Stimulated activated CD4-positive, alpha-beta T cell treated with anti-CD3 and anti-CD28 coated beads, Interleukin-4, amount 100 ng/mL, for 4 hours (primary cell): ENCODE measurements around the gene RBP7.

Experiments
- DNase-seq, 2 experiments: peaks; one replicate each; pipeline ENCODE4 v3.0.0-alpha.2; 2020

RBP7 gene

DNA sequence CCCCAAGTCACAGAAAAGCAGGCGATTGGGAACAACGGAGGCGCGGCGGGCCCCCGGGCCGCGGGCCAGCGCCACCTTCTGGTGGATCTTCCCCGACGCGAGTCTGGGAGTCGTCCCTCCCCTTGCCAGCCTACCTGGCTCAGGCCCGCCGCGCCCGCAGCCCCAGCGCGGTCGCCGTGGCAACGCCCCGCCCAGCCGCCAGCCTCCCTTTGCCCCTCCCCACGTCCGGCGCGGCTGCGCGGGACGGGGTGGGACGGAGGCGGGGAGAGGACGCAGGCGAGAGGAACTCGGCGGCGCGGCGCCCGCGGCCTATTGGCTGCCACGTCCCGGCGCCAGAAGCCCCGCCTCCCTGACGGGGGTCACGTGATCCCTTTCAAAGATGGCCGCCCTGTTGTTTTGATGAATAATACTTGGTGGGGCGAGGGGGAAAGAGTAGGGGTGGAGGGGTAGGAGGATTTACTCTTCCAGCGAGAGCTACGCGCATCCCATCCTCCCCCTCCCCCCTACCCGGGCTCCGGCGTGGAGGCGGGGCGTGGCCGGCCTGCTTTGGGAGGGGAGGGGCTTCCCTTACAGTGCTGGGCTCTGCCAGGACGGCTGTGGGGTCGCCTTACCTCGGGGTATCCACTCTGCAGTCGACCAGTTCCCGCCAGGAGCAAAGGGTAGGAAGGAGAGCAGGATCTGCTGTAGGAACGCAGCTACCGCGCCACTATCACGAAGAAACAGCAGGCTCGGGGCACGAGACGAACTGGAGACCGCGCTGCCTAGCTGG, 35.7 kb downstream of the RBP7 start, which contains the start of gene UBE4B:
Gene UBE4B, plus strand, starts transcription at position 369 of the 769 bp plus-strand sequence. CDS start 713 bp downstream, outside the sequence.
- peak; percentile 98 for DNase-seq

DNA sequence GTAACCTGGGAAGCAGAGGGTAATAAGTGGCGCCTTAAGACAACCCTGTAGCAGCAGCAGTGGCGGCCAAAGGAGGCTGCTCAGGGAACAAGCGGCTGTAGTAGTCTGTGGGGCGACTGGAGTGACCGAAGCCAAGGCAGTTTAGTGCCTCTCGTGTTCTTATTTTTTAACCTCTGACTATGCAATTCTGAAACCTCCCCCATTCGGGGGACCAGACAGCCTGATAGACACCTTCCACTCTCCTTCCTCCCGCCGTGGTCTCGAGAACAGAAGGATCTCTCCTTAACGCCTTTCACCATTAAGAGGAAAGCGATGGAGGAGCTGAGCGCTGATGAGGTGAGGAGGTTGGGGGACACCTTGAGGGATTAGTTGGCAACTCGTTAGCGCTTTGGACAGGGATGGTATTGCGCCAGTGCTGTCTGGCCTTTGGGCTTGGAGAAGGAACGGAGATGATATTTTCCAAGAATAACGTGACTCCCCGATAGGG, 36.4 kb downstream of the RBP7 start:
- DNase-seq: no peak

DNA sequence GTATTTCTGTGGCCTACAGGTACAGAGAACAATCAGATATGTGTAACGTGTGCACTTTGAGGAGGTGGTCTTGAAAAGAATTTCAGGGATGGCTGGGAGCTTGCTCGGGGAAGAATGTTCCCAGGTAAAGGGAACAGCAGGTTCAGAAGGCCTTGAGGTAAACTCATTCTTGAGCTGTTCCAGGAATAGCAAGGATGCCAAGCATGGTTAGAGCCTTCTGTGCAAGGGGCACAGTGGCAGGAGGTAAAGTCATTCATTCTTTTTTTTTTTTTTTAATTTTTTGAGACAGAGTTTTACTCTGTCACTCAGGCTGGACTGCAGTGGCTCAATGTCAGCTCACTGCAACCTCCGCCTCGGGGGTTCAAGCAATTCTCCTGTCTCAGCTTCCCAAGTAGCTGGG, 45.7 kb downstream of the RBP7 start:
- DNase-seq: no peak

DNA sequence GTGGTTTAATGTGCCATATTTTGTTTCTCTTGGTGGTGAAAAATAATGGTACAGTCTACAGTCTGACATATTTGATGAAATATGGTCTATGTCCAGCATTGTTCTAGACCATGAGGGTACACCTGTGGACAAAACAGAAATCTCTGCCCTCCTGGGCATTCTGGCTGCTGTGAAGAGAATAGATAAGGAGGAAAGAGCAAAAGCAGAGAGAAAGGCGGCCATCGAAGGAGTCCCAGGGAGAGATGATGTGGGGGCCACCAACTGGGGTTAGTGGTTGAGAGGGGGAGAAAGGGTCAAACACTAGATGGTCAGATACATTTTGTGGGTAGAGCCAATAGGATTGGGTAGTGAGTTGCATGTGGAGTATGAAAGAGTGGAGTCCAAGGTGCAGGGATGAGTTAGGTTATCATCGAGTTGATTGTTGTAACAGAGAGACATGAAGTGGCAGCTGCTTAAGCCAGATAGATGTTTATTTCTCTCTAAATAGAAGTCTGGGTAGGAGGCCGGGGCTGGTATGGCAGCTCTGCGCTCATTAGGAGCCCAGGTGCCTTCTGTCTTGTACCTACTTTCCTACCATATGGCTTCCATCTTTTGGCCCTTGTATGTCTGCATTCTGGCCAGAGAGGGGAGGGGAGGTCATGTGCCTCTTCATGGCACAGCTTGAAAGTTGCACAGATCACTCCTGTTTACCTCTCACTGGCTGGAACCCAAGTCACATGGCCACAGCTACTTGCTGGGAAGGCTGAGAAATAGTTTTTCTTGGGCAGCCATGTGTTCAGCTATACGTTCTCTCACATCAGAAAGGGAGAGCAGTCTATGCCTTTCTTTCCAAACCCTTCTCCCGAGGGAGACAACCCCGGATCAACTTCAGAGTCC, 48.7 kb downstream of the RBP7 start:
- DNase-seq: no peak

DNA sequence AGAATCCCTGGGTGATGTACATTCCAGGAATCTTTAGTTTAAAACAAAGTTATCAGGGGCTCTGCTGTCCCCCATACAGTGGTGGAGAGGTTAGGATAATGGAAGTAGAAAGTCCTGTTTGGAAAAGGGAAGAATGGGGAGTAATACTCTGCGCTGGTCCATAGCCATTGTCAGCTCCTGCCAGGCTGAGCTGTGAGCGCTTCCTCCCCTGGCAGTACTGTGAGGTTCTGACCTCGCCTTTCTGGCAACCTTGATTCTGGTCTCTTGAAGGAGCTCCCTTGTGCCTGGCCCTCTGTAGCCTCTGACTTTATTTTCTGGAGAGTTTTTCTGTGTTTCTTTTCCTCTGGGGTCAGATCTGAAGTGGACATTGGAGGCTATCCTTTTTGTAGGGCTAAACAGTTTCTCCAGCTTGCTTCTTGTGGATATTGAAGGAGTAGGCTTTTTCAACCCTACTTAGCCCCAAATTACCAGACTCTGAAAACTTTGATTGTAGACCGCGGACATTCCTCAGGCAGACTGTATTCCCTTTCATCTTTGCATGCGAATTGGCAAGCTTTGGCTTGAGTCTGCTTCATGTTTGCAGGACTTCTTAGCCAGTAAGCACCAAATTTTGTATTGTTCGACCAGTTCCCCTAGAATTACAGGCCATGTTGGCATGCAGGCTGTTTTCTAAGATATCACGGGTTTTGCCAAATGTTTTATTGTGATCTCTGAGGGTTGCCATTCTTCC, 49.5 kb downstream of the RBP7 start:
- no peak for DNase-seq

DNA sequence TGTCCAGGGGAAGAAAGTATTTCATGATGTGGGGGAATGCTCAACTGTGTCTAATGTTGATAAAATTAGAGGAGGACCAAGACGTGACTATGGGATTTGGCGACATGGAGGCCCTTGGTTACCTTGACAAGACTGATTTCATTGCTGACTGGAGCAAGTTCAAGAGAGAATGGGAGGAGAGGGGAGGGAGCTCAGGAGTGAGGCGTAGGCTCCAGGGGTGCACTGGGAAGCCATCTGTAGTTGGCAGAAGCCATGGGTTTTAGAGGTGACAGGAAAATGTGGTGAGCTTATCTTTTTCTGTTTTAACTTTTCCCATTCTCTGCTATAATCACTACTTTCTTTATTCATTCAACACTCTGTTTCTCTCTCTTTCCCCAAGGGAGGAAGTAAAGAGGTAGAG, 51.6 kb downstream of the RBP7 start:
- no peak for DNase-seq

DNA sequence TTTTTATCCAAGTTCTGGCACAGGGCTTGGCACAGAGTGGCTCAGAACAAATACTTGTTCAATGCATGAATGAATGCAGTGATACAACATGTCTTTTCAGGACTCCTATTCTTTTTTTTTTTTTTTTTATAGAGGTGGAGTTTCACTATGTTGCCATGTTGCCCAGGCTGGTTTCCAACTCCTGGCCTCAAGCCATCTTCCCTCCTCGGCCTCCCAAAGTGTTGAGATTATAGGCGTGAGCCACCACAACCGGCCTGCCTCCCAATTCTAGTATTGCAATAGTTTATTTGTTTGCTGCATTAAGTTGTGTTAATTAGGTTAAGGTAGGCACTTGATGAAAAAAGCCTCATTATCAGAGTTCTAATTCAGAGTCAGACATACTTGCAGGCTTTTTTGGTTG, 53.6 kb downstream of the RBP7 start:
- no peak for DNase-seq

DNA sequence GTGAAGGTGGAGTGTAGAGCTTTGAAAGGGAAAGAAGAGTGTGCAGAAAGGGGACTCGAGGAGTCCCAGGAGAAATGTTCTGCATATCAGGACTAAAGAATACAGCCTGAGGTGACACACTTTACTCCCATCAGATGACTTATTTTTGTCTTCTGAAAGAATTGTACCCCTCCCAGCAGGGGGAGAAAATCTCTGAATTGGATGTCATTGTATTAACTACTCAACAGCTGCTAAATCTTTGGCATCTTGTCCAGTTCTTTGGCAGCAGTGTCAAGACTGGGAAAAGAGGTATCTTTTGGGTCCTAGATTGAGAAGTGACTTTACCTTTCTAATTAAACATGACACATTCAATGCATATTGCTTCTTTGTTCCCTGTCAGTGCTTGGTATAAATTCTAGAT, 54.6 kb downstream of the RBP7 start:
- DNase-seq: no peak

DNA sequence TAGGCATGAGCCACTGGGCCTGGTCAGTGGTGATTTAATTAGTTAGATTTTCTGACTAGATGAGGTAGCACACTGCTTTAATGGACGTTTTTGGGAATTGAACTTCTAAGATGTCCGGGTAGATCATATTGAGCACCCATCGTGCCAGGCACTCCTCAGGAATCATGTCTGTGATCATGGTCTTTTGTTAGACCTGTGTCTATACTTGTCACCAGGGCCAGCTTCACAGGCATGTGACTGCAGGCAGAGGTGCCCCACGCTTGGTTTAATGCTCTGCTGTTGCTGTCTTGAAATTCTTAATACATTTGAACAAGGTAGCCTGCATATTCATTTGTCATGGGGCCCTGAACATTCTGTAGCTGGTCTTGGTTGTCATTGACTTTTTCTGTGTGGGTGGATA, 55.3 kb downstream of the RBP7 start:
- DNase-seq: no peak

DNA sequence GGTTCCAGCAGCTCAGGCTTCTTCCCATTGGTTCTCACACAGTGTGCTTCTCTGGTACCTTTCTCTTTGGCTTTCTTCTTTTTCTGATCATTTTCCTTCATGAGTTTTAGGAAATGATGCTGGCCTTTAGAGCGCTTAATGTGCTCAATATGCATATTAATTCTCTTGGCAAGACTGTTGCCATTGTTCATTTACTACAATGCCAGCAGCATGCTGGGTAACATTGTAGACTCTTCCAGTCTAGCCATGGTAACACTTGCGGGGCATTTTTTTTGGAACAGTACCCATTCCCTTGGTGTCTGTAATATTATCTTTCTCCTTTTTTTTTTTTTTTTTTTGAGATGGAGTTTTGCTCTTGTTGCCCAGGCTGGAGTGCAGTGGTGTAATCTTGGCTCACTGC, 57.4 kb downstream of the RBP7 start:
- DNase-seq: no peak

DNA sequence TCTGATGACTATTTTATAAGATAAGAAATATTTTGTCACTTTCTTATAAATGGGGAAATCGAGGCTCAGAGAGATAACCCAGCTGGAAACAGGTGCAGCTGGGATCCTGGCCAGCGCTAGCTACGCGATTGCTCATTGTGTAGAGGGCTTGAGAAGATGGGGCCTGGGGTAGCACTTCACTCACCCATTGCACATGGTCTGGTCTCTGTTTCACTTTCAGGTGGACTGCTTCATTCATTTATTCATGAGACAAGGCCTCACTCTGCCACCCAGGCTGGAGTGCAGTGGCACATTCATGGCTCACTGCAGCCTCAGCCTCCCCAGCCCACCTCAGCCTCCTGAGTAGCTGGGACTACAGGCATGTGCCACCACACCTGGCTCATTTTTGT, 59.6 kb downstream of the RBP7 start:
- no peak for DNase-seq

DNA sequence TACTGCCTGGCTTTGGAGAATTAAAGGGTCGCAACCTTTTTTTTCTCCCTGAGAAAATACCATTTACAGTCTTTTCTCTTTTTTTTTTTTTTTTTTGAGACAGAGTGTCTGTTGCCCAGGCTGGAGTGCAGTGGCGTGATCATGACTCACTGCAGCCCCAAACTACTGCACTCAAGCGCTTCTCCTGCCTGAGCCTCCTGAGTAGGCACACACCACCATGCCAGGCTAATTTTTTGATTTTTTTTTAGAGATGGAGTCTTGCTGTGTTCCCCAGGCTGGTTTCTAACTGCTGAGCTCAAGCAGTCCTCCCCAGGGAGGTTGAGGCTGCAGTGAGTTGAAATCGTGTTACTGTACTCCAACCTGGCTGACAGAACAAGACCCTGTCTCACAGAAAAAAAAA, 60.3 kb downstream of the RBP7 start:
- DNase-seq: no peak

DNA sequence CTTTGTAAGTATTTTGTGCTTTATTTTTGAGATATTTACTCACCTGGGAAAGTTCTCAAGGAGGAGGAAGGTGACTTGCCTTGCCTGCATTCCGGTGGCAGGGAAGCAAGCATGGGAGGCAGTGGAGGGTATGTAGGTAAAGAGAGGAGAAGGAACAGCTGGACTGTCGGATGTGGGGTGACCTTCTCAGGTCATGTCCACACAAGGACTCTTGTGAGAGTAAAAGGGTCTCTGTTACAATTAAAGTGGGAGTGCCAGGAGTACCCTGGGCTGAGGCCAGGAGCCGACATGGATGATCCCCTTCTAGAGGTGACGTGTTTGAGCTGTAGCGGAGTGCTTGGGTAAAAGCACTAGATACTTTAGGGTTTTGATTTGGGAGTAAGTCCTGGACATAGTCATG, 60.8 kb downstream of the RBP7 start:
- no peak for DNase-seq

DNA sequence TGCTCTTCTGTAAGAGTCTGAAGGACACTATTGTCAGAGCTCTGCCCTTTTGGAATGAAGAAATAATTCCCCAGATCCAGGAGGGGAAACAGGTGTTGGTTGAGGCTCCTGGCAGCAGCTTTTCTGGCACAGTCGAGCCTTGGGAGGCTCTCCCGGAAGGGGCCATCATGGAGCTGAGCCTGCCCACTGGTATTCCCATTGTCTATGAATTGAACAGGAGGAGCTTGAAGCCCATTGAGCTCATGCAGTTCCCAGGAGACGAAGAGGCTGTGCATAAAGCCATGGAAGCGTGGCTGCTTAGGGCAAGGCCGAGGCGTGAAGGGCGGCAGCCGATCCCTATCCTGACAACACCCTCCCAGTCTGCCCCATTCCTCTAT, 62.3 kb downstream of the RBP7 start:
- DNase-seq: no peak

DNA sequence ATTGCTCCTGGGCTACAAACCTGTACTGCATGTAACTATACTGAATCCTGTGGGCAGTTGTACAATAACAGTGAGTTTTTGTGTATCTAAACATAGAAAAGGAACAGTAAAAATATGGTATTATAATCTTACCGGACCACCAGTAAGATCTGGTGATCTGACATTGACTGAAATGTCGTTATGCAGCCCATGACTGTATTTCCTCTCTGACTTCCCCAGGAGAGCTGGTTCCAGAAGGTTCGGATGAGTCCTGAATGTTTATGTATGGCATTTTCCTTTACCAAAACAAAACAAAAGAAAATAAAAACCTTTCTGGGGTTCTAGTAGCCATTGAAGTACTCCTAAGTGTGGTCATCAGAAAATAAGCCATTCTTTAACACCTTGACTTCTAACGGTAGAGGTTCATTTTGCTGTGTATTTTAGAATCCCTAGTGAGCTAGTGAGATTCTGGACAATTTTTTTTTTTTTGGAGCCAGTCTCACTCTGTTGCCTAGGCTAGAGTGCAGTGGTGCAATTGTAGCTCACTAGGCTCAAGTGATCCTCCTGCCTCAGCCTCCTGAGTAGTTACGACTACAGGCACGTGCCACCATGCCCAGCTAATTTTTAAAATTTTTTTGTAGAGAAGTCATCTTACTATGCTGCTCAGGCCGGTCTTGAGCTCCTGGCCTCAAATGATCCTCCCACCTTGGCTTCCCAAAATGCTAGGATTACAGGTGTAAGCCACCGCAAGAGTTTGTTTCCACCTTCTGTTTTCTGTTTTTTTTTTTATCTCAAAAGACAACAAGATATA, 63.5 kb downstream of the RBP7 start:
- no peak for DNase-seq

DNA sequence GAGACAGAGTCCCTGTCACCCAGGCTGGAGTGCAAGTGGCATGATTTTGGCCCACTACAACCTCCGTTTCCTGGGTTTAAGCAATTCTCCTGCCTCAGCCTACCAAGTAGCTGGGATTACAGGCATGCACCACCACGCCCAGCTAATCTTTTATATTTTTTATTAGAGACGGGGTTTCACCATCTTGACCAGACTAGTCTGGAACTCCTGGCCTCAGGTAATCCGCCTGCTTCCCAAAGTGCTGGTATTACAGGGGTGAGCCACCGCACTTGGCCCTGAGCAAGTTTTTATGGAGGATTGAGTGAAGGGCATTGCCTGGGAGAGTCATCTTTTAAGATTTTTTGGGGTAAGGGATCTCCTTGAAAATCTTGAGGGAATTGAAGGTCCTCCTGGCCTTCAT, 64.2 kb downstream of the RBP7 start:
- no peak for DNase-seq

DNA sequence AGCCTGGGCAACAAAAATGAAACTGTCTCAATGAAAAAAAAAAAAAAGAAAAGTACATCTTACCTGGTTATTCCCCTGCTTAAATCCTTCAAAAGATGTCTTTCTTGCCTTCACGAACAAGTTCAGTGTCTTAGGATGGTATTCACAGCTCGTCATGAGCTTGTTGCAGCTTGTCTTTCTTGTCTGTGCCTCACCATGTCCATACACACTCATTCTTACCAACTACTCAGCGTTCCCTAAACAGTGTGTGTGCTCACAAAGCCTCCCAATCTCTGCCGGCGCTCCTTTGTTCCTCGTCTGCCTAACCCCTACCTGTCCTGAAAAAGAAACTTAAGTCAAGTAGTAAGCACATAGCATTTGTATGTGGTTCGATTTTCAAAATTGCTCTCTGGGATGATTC, 66.8 kb downstream of the RBP7 start:
- DNase-seq: no peak

DNA sequence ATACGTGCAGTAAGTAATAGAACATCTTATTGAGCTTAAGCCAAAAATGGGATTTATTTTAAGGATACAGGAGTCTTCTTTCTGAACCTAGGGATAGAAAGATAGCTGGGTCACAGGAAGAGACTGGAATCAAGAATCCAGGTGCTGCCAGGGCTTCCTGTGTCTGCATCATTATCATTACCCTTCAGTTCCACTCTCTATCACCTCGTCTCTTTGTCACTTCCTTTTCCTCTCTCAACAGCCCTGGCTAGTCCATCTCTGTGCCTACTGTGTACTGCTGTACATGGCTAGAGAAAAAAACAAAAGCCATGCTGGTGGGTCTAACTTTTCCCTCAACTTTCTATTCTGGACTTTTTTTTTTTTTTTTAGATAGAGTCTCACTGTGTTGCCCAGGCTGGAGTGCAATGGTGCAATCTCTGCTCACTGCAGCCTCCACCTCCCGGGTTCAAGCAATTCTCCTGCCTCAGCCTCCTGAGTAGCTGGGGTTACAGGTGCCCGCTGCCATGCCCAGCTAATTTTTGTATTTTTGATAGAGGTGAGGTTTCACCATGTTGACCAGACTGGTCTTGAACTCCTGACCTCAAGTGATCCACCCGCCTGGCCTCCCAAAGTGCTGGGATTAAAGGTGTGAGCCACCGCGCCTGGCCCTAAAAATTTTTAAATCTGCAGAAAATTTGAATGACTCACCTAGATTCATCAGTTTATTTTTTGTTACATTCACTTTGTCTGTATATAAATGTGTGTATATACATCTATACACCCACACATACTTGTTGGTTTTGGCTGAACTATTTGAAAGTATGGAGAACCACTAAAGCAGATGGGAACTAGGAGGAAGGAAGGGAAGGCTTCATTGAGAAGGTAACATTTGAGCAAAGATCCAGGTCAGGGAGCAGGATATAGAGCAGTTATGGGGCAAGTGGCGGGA, 67.7 kb downstream of the RBP7 start:
- DNase-seq: no peak

DNA sequence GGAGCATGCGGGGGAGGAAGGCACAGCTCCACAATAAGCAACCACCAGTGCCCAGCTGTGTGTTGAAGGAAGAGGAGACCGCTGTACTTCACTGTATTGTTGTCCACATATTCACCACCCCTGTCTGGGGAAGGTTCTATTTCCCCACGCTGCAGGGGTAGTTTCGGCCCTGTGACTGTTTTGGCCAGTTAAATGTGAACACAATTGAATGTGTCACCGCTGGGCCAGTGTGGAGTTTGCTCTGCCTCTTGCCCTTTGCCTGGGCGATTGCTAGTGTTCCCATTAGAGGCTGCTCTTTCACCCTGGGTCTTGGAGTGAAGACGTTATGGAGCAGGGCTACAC, 68.3 kb downstream of the RBP7 start:
- DNase-seq: no peak
